ENCODE measurements around the gene FAM221A. TPM values are rescaled to one million over a fixed set of nuclear protein-coding genes. Genes with fewer than 3 reads are reported as not detected.

The FAM221A gene
- total and polyA plus RNA-seq, 3 donors from 2014 or later = 29.5 to 55.7 (median 32.9) TPM

- TF ChIP-seq POLR2A (IDR thresholded peaks at IDR 0.05) (no peak), CTCF (IDR thresholded peaks at IDR 0.05) (no peak)
- Histone ChIP-seq H3K9me3 (no peaks in the 10 kb centered on the region), H3K27ac (no peak overlapping the region), H3K4me1 (no peaks in the 10 kb centered on the region), H3K4me3 (no peak overlapping the region), H3K27me3 (no peaks in the 10 kb centered on the region), H3K36me3 (ENCODE audit: low read depth, missing control alignments) (no peaks in the 10 kb centered on the region)
- intact Hi-C loops (cut with DNase I; ENCODE audit: low total_unique reads) = no loop called here
- DNase-seq = no peak
- WGBS, 2 donors = 95 to 99% methylated on average over 4 of the region's 4 CpGs
Observed at GRCh38 chr7:23743226-23743625, 63.2 kb downstream of the FAM221A start.

GRCh38 chr7:23746629-23747028 lies 66.6 kb downstream of the FAM221A start:
- 83 to 84% methylated on average over 1 of the region's 1 CpG for WGBS, 2 donors
- intact Hi-C loops (cut with DNase I; ENCODE audit: low total_unique reads) = no loop called here
- no peak for DNase-seq
- TF ChIP-seq CTCF (IDR thresholded peaks at IDR 0.05) (no peak), POLR2A (IDR thresholded peaks at IDR 0.05) (no peak)
- no peaks in the 10 kb centered on the region for H3K27me3 ChIP-seq
- no peak overlapping the region for H3K27ac ChIP-seq
- no peaks in the 10 kb centered on the region for H3K9me3 ChIP-seq
- no peak overlapping the region for H3K4me3 ChIP-seq
- H3K36me3 ChIP-seq (ENCODE audit: low read depth, missing control alignments) = no peaks in the 10 kb centered on the region
- H3K4me1 ChIP-seq = no peaks in the 10 kb centered on the region

GRCh38 chr7:23751852-23752251 lies 71.9 kb downstream of the FAM221A start:
- Histone ChIP-seq H3K4me1 (no peaks in the 10 kb centered on the region), H3K36me3 (ENCODE audit: low read depth, missing control alignments) (no peaks in the 10 kb centered on the region), H3K9me3 (no peaks in the 10 kb centered on the region), H3K4me3 (no peak overlapping the region), H3K27ac (no peak overlapping the region), H3K27me3 (no peaks in the 10 kb centered on the region)
- no peak for DNase-seq
- intact Hi-C loops (cut with DNase I; ENCODE audit: low total_unique reads) = no loop called here
- no peak for TF ChIP-seq CTCF (IDR thresholded peaks at IDR 0.05)
- TF ChIP-seq POLR2A (IDR thresholded peaks at IDR 0.05) = no peak
- 76 to 84% methylated on average over 1 of the region's 1 CpG for WGBS, 2 donors

Small RNA genes lying within 50 kb of the gene (small RNA-seq; reads per million reads assigned to genes)
- 0 reads per million in 2 donors for gene AC006026.2

Other genes starting within 250 kb of the FAM221A start
- 10 to 100 TPM; 20.1 to 36.0 TPM for gene IGF2BP3, start 209.7 kb upstream of the FAM221A start, total RNA-seq
- gene IGF2BP3, start 209.7 kb upstream of the FAM221A start, polyA plus RNA-seq (ENCODE audit: insufficient read depth, low read depth, low replicate concordance) = 17.8 TPM
- 10 to 100 TPM; 62.8 to 76.1 TPM for gene TRA2A, start 148.2 kb upstream of the FAM221A start, total RNA-seq
- 60.9 TPM for gene TRA2A, start 148.2 kb upstream of the FAM221A start, polyA plus RNA-seq (ENCODE audit: insufficient read depth, low read depth, low replicate concordance)
- 10 to 100 TPM; 32.0 to 97.2 TPM for gene CCDC126, start 82.8 kb upstream of the FAM221A start, total RNA-seq
- gene CCDC126, start 82.8 kb upstream of the FAM221A start, polyA plus RNA-seq (ENCODE audit: insufficient read depth, low read depth, low replicate concordance) = 80.1 TPM
- 10 to 100 TPM; 59.7 to 79.8 TPM for gene STK31, start 30.0 kb downstream of the FAM221A start, total RNA-seq
- gene STK31, start 30.0 kb downstream of the FAM221A start, polyA plus RNA-seq (ENCODE audit: insufficient read depth, low read depth, low replicate concordance) = 76.8 TPM